Amniotic epithelial cell (primary cell): Measurements from ENCODE around the gene DGKH.

Experiments
- DNase-seq: peaks from one replicate; pipeline ENCODE4 v3.0.0-alpha.2; 2010; ENCODE audit warnings: low read depth

The DGKH gene

DNA sequence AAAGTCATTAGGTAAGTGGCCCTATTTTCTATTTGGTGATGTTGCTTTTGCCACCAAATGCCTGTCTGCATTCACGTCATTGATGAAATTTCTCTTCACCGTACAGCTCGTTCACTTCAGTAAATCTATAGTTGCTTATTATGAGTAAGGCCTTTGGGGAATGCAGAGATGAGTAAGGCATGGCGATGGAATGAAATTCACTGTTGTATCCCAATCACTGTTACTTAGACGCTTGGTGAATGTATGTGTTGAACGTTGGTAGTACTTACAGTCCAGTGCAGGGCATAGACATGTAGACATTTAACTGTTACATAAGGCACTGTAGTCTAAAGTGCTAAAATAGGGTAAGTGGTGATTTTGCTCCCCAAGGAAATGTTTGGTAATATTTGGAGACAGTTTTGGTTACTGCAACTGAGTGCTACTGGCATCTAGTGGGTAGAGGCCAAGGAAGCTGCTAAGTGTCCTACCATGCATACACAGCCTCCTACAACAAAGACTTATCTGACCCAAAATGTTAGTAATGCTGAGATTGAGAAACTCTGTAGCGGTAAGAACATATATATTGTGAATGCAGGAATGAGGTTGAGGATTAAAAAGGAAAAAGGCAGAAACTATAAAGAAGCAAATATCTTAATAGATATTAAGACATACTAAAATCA lies 229.3 kb downstream of the DGKH start:
- peak; percentile 85 for DNase-seq

GRCh38 chr13:42279080-42279479 lies 230.6 kb downstream of the DGKH start:
- DNase-seq, result peak; percentile 51

DNA sequence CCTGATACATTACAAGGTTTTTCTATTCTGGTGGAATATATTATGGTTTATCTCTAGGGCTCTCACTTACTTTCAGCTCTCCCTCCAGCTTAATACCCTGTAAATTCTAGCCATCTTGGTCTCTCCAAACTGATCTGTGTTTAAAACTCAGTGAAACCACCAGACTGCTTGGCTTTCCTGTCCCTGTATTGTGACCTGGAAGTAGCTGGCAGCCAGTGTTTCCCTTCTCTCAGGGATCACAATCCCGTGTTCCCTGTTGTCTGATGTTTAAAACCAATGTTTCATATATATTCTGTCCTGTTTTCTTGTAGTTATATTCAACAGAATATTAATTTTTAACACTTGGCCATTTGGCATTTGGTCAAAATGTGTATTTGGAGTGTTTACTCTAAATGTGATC lies 231.5 kb downstream of the DGKH start:
- no peak for DNase-seq

- no peak for DNase-seq
Observed at GRCh38 chr13:42280537-42280936, 232.1 kb downstream of the DGKH start.

GRCh38 chr13:42283574-42283973 lies 235.1 kb downstream of the DGKH start:
- no peak for DNase-seq

DNA sequence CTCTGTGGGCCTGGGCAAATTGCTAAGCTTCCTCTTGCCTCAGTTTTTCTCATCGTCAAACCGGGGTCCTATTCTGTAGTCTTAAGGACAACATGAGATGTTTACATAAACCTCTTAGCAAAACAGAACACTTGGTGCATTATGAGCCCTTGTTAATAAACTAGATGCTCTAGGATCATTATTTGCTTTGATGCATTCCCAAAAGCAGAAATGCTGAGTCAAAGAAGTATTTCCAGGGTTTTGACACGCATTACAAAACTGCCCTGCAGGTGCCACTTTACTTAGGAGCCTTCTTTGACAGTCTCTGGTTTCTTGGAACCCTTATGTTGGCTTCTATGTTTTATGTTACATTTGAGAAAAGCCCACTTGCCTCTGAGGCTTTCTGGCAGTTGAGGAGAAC lies 235.6 kb downstream of the DGKH start:
- no peak for DNase-seq
